GM19463 (cell line): ENCODE measurements around the gene SYNE2.
A peak's percentile ranks its signal among the peaks of the same experiment; 100 is the strongest.
"Not testable (repeated sequence)": the region's sequence is repeated elsewhere in the genome, so short reads cannot be mapped to it uniquely, and the experiment has no call there.

Source experiments
- ATAC-seq: cut with Tn5 transposase; IDR thresholded peaks from one replicate; pipeline ENCODE4 v1.9.1; 2021; ENCODE audit warnings: mild to moderate bottlenecking, moderate library complexity; ENCODE audit not compliant: unreplicated experiment

SYNE2 gene

GRCh38 chr14:64000749-64001148, 147.9 kb downstream of the SYNE2 start:
- peak; percentile 41 for ATAC-seq

DNA sequence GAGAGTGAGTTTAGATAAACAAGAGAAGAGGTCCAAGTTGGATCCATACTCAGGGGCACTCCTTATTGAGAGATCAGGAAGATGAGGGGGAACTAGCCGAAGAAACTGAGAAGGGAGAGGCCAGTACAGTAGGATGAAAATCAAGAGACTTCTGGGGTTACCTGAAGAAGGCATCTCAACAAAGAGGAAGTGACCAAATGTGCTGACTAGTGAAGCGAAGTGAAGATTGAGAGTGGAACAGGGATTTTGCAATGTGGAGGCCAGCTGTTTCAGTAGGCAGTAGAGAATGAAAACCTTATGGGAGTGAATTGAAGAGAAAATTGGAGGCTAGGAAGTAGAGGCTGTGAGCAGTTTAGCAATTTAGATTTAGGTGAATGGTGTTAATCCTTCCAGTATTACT, 153.0 kb downstream of the SYNE2 start:
- no peak for ATAC-seq

DNA sequence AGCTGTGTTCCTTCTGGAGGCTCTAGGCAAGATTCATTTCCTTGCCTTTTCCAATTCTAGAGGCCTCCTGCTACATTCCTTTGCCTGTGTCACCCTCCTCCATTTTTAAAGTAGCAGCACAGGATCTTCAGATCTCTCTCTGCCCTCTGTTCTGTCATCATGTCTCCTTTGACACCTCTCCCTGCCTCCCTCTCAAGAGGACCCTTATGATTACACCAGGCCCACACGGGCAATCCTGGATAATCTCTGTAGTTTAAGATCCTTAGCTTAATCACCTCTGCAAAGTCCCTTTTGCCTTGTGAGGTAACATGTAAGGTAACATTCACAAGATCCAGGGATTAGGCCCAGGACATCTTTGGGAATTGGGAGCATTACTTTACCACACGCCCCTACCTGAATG, 155.2 kb downstream of the SYNE2 start:
- ATAC-seq: no peak

GRCh38 chr14:64012003-64012402, 159.2 kb downstream of the SYNE2 start:
- ATAC-seq: no peak

GRCh38 chr14:64012720-64013119, 159.9 kb downstream of the SYNE2 start:
- ATAC-seq: no peak

DNA sequence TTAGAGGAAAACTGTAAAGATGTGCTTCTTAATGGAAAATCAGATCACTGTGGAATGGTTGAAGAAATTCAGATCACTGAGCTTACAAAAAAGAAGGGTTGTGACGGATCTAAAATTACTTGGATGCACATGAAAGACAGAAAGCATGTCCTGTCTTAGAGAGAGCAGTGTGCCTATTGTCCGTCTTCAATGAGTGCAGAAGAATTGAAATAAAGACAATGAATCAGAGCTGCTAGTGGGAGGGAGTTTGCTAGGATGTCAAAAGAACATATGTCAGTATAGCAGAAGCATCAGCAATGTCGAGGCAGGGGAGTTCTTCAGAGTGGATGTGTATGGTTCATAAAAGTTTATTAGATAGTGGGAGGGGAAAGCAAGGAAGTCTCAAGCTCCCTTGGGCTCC, 172.7 kb downstream of the SYNE2 start:
- ATAC-seq: no peak

DNA sequence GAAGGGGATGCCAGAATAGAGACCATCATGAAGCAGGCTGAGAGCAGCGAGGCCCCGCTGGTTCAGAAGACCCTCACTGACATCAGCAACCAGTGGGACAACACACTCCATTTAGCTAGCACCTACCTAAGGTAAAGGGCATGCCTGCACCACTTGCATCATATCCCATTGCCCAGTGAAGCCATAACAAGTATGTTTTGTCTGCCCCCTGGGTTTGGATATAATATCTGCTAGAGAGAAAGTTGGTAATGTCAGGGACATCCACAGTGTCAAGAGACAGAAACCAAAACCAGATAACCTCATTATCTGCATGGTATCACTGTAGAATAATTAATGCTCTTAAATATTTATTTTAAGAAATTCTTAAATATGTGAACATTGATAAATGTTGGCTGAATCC, 173.8 kb downstream of the SYNE2 start:
- ATAC-seq: no peak

- no peak for ATAC-seq
Measured at GRCh38 chr14:64035143-64035542, 182.3 kb downstream of the SYNE2 start.

- not testable (repeated sequence) for ATAC-seq
Measured at GRCh38 chr14:64037869-64038745, 185.3 kb downstream of the SYNE2 start.

DNA sequence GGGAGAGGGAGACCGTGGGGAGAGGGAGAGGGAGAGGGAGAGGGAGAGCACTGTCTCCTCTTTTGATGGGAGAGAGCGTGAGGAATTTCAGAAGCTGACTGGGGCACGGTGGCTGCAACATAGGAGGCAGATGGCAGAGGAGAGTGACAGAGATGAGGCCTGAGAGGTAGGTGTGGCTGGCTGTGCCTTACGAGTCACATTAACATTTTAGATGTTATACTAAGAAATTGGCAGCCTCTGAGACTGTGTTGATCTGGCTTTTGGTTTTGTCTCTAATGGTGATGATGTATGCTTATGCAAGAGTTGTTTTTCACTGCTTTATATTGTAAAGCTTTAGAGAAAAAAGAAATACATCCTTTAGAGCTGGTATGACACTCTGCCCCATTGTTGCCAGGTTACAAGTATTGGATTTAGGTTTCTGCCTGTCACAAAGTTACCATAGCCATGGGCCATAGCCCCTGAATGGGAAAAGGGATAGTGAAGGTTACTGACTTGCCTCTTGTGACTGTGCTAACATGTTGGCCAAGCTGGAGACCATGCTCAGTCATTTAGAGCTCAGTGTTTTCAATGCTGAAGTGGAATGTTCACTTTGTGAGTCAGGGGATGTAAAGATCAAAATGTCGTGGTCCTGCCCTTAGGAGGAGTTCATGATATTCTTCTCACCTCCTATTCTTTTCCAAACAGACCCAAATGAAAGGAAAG, 186.2 kb downstream of the SYNE2 start:
- ATAC-seq: no peak

- ATAC-seq: no peak
Measured at GRCh38 chr14:64040044-64040443, 187.2 kb downstream of the SYNE2 start.

GRCh38 chr14:64043296-64043695, 190.5 kb downstream of the SYNE2 start:
- not testable (repeated sequence) for ATAC-seq

DNA sequence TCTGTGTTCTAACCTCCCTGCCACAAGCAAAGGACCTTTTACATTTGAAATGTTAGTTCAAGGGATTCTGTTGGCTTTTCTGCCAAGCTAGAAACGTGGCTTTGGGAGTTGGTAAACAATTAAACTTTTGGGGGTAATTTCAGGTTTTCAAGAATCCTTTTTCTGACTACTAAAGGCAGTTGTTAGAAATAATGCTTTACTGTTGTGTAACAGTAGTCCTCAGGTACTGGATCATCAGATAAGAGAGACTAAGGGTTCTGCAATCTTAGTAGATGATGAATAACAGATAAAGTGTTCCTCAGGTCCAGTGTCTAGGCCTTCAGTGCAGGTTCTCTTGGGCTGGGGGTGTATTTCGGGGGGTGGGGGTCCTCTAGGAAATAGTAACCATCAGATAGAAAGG, 192.3 kb downstream of the SYNE2 start:
- no peak for ATAC-seq

- no peak for ATAC-seq
Measured at GRCh38 chr14:64049616-64050381, 197.0 kb downstream of the SYNE2 start.

GRCh38 chr14:64053694-64054669, 201.2 kb downstream of the SYNE2 start:
- no peak for ATAC-seq

GRCh38 chr14:64059454-64060198, 206.8 kb downstream of the SYNE2 start:
- no peak for ATAC-seq

DNA sequence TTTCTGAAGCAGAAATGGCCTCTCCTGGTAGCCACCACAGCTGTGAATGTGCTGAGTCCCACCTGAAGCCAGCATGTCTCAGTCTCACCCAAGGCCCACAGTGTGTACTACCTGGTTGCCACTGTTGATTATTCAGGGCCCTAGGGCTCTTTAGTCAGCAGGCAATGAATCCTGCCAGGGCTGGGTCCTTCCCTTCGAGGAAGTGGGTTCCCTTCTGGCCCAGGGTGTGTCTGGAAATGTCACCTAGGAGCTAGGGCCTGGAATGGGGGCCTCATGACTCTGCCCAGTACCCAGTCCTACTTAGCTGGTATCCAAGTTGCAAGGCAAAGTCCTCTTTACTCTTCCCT, 207.4 kb downstream of the SYNE2 start:
- no peak for ATAC-seq

- ATAC-seq: no peak
Measured at GRCh38 chr14:64060648-64061096, 207.9 kb downstream of the SYNE2 start.

DNA sequence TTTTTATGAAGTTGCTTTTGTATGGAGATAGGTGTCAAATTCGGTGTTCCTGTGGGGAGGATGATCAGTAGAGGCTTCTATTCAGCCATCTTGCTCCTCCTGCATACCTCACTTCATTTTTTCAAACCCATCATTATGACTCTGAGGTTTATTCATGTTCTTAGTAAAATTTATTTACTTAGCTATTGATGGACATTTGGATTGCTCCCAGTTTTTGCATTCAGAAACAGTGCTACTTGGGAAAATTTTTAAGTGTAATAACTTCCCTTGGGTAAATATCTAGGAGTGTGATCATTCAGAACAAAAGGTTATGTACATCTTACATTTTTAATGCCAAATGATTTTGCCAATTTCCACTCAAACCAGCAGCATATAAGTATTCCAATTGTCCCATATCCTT, 208.3 kb downstream of the SYNE2 start:
- no peak for ATAC-seq

GRCh38 chr14:64061706-64062105, 208.9 kb downstream of the SYNE2 start:
- ATAC-seq: no peak
